ENCODE data around the gene TAPBPL.
"Not testable (repeated sequence)": the region's sequence is repeated elsewhere in the genome, so short reads cannot be mapped to it uniquely, and the experiment has no call there.

The TAPBPL gene

GRCh38 chr12:6451348-6452244, at the start of gene TAPBPL:
TSS of gene TAPBPL (plus strand) at chr12:6452042. CDS start at chr12:6452249, 207 bp downstream.
- peak; percentile 82 for DNase-seq

- DNase-seq, result no peak
These were observed 47.5 kb upstream of the TAPBPL start for GRCh38 chr12:6404390-6404789.

GRCh38 chr12:6405963-6406362, 45.9 kb upstream of the TAPBPL start:
- DNase-seq, result no peak

GRCh38 chr12:6407236-6407954, 44.4 kb upstream of the TAPBPL start:
- no peak for DNase-seq

GRCh38 chr12:6416596-6416995, 35.2 kb upstream of the TAPBPL start:
- DNase-seq, result no peak

GRCh38 chr12:6418796-6419195, 33.0 kb upstream of the TAPBPL start:
- DNase-seq, result no peak

GRCh38 chr12:6420364-6420763, 31.5 kb upstream of the TAPBPL start:
- no peak for DNase-seq

GRCh38 chr12:6423267-6424007, 28.4 kb upstream of the TAPBPL start:
- DNase-seq, result peak; percentile 81

GRCh38 chr12:6424008-6424347, 27.9 kb upstream of the TAPBPL start:
- no peak for DNase-seq

GRCh38 chr12:6424866-6425265, 27.0 kb upstream of the TAPBPL start:
- DNase-seq, result no peak

GRCh38 chr12:6425590-6426531, 26.0 kb upstream of the TAPBPL start:
- DNase-seq, result peak; percentile 45

GRCh38 chr12:6426882-6427671, 24.8 kb upstream of the TAPBPL start:
- DNase-seq, result peak; percentile 96

- not testable (repeated sequence) for DNase-seq
These were observed 24.0 kb upstream of the TAPBPL start for GRCh38 chr12:6427796-6428195.

GRCh38 chr12:6428326-6428725, 23.5 kb upstream of the TAPBPL start:
- DNase-seq, result no peak

GRCh38 chr12:6430124-6430989, 21.5 kb upstream of the TAPBPL start:
- peak; percentile 69 for DNase-seq

GRCh38 chr12:6432991-6433390, 18.9 kb upstream of the TAPBPL start:
- no peak for DNase-seq

GRCh38 chr12:6434205-6435140, 17.4 kb upstream of the TAPBPL start:
- peak; percentile 62 for DNase-seq

GRCh38 chr12:6435961-6436715, 15.7 kb upstream of the TAPBPL start:
- no peak for DNase-seq
